ENCODE results near the gene POU2AF1.

DNA sequence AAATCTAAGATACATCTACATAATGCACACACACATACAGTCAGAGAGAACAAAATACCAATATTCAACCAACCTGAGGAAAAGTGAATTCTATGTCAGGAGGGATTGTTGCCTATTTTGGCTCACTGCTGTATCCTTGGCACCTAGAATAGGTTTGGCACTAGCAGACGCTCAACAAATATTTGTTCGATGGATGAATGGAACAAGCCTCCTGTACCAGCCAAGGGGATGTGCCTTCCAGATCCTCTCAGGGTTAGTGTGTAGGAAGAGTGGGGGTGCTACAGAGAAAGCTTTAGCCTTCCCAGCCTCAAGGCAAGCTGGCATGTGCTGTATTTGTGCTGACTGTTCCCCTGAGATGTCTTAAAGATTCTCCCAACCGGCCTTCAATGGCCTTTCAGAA lies 23.3 kb upstream of the POU2AF1 start:
- TF ChIP-seq GTF2I (CRISPR knock-in tag; conservative IDR thresholded peaks at IDR 0.05) = no peak
- TF ChIP-seq, protein P1, sequence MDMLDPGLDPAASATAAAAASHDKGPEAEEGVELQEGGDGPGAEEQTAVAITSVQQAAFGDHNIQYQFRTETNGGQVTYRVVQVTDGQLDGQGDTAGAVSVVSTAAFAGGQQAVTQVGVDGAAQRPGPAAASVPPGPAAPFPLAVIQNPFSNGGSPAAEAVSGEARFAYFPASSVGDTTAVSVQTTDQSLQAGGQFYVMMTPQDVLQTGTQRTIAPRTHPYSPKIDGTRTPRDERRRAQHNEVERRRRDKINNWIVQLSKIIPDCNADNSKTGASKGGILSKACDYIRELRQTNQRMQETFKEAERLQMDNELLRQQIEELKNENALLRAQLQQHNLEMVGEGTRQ (CRISPR knock-in tag; IDR thresholded peaks at IDR 0.05) = no peak
- TF ChIP-seq, protein P2, sequence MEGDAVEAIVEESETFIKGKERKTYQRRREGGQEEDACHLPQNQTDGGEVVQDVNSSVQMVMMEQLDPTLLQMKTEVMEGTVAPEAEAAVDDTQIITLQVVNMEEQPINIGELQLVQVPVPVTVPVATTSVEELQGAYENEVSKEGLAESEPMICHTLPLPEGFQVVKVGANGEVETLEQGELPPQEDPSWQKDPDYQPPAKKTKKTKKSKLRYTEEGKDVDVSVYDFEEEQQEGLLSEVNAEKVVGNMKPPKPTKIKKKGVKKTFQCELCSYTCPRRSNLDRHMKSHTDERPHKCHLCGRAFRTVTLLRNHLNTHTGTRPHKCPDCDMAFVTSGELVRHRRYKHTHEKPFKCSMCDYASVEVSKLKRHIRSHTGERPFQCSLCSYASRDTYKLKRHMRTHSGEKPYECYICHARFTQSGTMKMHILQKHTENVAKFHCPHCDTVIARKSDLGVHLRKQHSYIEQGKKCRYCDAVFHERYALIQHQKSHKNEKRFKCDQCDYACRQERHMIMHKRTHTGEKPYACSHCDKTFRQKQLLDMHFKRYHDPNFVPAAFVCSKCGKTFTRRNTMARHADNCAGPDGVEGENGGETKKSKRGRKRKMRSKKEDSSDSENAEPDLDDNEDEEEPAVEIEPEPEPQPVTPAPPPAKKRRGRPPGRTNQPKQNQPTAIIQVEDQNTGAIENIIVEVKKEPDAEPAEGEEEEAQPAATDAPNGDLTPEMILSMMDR (IDR thresholded peaks at IDR 0.05) = no peak
- TF ChIP-seq, protein P3, sequence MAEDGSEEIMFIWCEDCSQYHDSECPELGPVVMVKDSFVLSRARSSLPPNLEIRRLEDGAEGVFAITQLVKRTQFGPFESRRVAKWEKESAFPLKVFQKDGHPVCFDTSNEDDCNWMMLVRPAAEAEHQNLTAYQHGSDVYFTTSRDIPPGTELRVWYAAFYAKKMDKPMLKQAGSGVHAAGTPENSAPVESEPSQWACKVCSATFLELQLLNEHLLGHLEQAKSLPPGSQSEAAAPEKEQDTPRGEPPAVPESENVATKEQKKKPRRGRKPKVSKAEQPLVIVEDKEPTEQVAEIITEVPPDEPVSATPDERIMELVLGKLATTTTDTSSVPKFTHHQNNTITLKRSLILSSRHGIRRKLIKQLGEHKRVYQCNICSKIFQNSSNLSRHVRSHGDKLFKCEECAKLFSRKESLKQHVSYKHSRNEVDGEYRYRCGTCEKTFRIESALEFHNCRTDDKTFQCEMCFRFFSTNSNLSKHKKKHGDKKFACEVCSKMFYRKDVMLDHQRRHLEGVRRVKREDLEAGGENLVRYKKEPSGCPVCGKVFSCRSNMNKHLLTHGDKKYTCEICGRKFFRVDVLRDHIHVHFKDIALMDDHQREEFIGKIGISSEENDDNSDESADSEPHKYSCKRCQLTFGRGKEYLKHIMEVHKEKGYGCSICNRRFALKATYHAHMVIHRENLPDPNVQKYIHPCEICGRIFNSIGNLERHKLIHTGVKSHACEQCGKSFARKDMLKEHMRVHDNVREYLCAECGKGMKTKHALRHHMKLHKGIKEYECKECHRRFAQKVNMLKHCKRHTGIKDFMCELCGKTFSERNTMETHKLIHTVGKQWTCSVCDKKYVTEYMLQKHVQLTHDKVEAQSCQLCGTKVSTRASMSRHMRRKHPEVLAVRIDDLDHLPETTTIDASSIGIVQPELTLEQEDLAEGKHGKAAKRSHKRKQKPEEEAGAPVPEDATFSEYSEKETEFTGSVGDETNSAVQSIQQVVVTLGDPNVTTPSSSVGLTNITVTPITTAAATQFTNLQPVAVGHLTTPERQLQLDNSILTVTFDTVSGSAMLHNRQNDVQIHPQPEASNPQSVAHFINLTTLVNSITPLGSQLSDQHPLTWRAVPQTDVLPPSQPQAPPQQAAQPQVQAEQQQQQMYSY (CRISPR knock-in tag; IDR thresholded peaks at IDR 0.05) = no peak
- TF ChIP-seq SMAD4 (CRISPR knock-in tag; IDR thresholded peaks at IDR 0.05) = no peak
- TF ChIP-seq KAT7 (CRISPR knock-in tag; IDR thresholded peaks at IDR 0.05; ENCODE audit: borderline replicate concordance) = no peak
